ENCODE data around the gene ASB10. TPM values are rescaled to one million over a fixed set of nuclear protein-coding genes. Genes with fewer than 3 reads are reported as not detected.

ASB10 gene
- total and polyA plus RNA-seq, 7 experiments from 2014 or later, result not detected

DNA sequence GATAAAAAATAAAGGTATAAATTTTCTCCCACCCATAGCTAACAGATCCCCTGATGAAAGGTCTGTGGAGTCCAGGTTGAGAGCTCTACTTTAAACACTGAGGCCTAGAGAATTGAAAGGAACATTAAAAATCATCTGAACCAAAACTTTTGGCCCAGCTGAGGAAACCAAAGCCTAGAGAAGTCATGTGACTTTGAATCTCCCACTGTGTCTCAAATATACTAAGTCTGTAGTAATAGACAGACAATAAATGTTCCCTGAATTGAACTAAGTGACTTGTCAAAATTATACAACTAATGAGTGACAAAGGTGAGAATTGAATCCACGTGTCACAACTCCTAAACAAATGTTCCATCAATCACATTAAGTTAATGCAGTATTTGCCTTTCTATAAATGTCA, 25.3 kb downstream of the ASB10 start:
- H3K4me1 Mint-ChIP-seq, result peaks cover 0 to 7% (median 3%) of the 10 kb centered on the region in 7 donors
- H3K9me3 Mint-ChIP-seq, result peaks cover 0 to 2% (median 0%) of the 10 kb centered on the region in 11 donors

DNA sequence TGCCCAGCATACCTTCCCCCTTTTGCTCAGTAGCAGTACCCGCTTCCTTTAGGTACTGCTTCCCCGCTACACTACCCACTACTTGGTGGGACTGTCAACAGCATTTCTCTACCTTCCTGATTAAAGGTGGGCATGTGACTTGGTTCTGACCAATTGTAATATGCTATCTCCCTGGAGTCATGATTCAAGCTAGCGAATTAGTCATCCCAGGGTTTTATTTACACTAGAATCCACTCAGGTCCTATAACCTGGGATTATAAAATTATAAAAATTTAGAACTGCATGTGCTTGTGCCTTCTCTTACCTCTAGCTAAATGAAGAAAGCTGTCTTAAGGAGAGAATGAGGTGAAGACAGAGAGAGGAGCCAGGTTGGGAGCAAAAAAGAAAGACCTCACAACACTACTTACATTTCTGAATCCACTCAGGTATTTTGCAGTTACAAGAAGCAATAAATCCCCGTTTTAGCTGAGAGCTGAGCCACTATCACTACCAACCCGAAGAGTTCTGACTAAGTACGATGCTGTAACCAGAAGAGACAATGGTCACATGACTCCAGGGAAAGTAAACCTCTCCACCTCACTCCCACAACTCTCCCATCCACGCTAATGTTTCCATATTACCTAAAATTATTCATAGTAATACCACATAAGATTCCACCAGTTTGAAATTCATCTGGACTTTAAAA, 29.3 kb downstream of the ASB10 start:
- Mint-ChIP-seq H3K36me3 (no peaks in the 10 kb centered on the region), H3K27ac (no peak overlapping the region), H3K4me1 (no peaks in the 10 kb centered on the region), H3K4me3 (no peak overlapping the region), H3K27me3 (peaks cover 13 to 34% (median 33%) of the 10 kb centered on the region in 5 donors), H3K9me3 (peaks cover 0 to 2% (median 0%) of the 10 kb centered on the region in 11 donors)
- CTCF ChIA-PET, result interaction anchor here (0.6 to 1.1 kb wide), 2 partner anchors 10 to 12 kb away, joined by 3 to 5 read pairs; partner anchors contain the start of gene GBX1
- ATAC-seq, result no peak
- Histone ChIP-seq H3K9me3 (ENCODE audit: control insufficient read depth in 2 of 3, low read length in 3 of 3) (no peaks in the 10 kb centered on the region), H3K27me3 (ENCODE audit: control insufficient read depth in 2 of 2, insufficient read depth in 2 of 2, low read length in 2 of 2) (no peaks in the 10 kb centered on the region), H3K27ac (ENCODE audit: low read depth, low read length) (no peak overlapping the region), H3K4me3 (ENCODE audit: low read length) (no peak overlapping the region), H3K36me3 (ENCODE audit: control insufficient read depth in 2 of 3, insufficient read depth in 3 of 3, low read length in 3 of 3) (no peaks in the 10 kb centered on the region), H3K4me1 (ENCODE audit: control insufficient read depth in 2 of 2, insufficient read depth in 2 of 2, low read length in 2 of 2) (no peaks in the 10 kb centered on the region)
- POLR2A ChIA-PET, result no interaction called here
- DNase-seq, result no peak
- intact Hi-C loops (cut with micrococcal nuclease), result no loop called here

More for the DNA sequence above, 25.3 kb downstream of the ASB10 start:
- DNase-seq, result no peak
- H3K27ac ChIP-seq (ENCODE audit: low read depth, low read length), result no peak overlapping the region
- peaks cover 10 to 23% (median 19%) of the 10 kb centered on the region in 5 donors for H3K27me3 Mint-ChIP-seq
- no peak overlapping the region for H3K27ac Mint-ChIP-seq
- POLR2A ChIA-PET, result interaction anchor here (0.7 kb wide), 1 partner anchor 429 kb away, joined by 3 read pairs; no protein-coding TSS in a partner anchor
- no peaks in the 10 kb centered on the region for H3K36me3 ChIP-seq (ENCODE audit: control insufficient read depth in 2 of 3, insufficient read depth in 3 of 3, low read length in 3 of 3)
- no peaks in the 10 kb centered on the region for H3K9me3 ChIP-seq (ENCODE audit: control insufficient read depth in 2 of 3, low read length in 3 of 3)
- H3K27me3 ChIP-seq (ENCODE audit: control insufficient read depth in 2 of 2, insufficient read depth in 2 of 2, low read length in 2 of 2), result peaks cover 8 to 9% of the 10 kb centered on the region in 2 donors
- no peaks in the 10 kb centered on the region for H3K36me3 Mint-ChIP-seq
- H3K4me3 Mint-ChIP-seq, result no peak overlapping the region
- CTCF ChIA-PET, result no interaction called here
- intact Hi-C loops (cut with micrococcal nuclease), result no loop called here
- ATAC-seq, result no peak
- no peaks in the 10 kb centered on the region for H3K4me1 ChIP-seq (ENCODE audit: control insufficient read depth in 2 of 2, insufficient read depth in 2 of 2, low read length in 2 of 2)
- no peak overlapping the region for H3K4me3 ChIP-seq (ENCODE audit: low read length)

DNA sequence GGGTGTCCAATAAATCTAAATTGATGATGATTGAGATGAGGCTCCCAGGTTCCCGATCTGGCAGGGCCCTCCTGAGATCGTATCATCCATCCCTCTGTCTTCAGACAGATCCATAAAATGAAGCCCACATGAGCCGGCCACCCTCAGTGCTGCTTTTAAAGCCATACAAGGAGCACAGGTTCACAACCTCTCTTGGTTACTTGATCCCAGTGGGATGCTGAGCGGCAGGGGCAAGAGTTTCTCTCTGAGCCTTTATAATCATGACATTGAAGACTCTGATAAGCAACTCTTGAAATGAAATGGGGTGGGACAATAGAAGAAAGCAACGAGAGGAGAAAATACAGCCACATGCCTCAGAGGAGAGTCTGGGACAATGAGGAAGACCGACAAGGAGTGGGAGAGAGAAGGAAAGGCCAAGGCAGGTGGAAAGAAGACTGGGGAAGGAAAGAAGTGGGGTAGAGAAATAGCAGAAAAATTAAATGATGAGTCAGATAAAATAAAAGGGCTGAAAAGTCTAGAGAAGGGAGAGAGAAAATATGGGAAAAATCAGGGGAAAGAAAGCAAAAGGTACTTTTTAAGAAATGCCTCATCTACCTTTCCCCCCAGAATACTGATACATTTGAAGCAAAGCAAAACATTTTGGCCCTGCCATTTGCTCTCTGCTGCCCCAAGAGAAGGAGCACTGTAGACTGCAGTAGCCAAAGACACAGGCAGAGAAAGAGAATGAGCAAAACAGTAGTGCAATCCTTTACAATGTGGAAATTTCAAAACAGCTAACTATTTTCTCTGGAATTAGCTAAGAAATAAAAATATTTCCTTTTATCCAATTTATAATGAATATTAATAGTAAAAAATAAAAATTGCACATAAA, 34.2 kb downstream of the ASB10 start:
- ChIA-PET CTCF (interaction anchor here (0.7 kb wide), 1 partner anchor 28 kb away, joined by 3 read pairs; no protein-coding TSS in a partner anchor), POLR2A (interaction anchor here (0.6 kb wide), 1 partner anchor 25 kb away, joined by 3 read pairs; no protein-coding TSS in a partner anchor)
- H3K36me3 Mint-ChIP-seq, result no peaks in the 10 kb centered on the region
- Histone ChIP-seq H3K27ac (ENCODE audit: low read depth, low read length) (no peak overlapping the region), H3K4me1 (ENCODE audit: control insufficient read depth in 2 of 2, insufficient read depth in 2 of 2, low read length in 2 of 2) (no peaks in the 10 kb centered on the region), H3K9me3 (ENCODE audit: control insufficient read depth in 2 of 3, low read length in 3 of 3) (no peaks in the 10 kb centered on the region), H3K36me3 (ENCODE audit: control insufficient read depth in 2 of 3, insufficient read depth in 3 of 3, low read length in 3 of 3) (no peaks in the 10 kb centered on the region), H3K4me3 (ENCODE audit: low read length) (no peak overlapping the region), H3K27me3 (ENCODE audit: control insufficient read depth in 2 of 2, insufficient read depth in 2 of 2, low read length in 2 of 2) (no peaks in the 10 kb centered on the region)
- no peak for DNase-seq
- H3K4me3 Mint-ChIP-seq, result no peak overlapping the region
- H3K9me3 Mint-ChIP-seq, result peaks cover 0 to 2% (median 0%) of the 10 kb centered on the region in 11 donors
- H3K27me3 Mint-ChIP-seq, result peaks cover 24 to 39% (median 25%) of the 10 kb centered on the region in 5 donors
- no peak for ATAC-seq
- no peak overlapping the region for H3K27ac Mint-ChIP-seq
- intact Hi-C loops (cut with micrococcal nuclease), result no loop called here
- no peaks in the 10 kb centered on the region for H3K4me1 Mint-ChIP-seq

DNA sequence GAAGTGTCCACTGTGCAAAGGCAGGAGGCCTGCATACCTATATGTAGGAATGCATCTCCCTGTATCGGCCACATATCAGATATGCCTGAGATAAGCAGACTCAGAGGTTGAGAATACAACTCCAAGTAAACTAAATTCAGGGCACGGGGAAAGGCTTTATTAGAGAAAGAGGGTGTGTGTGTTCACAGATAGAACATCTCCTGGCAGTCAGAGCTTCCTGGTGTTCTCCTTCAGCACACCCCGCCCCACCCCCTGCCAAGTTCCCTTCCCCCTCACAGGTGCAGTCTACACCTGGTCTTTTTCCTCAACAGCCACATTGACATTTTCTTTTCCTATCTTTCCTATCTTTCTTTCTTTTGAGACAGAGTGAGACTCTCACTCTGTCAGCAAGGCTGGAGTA, 36.7 kb downstream of the ASB10 start:
- H3K9me3 Mint-ChIP-seq, result no peaks in the 10 kb centered on the region
- no peaks in the 10 kb centered on the region for H3K36me3 Mint-ChIP-seq
- H3K4me3 Mint-ChIP-seq, result no peak overlapping the region
- no peaks in the 10 kb centered on the region for H3K36me3 ChIP-seq (ENCODE audit: control insufficient read depth in 2 of 3, insufficient read depth in 3 of 3, low read length in 3 of 3)
- H3K4me1 Mint-ChIP-seq, result no peaks in the 10 kb centered on the region
- DNase-seq (no peak), ATAC-seq (no peak)
- H3K27ac ChIP-seq (ENCODE audit: low read depth, low read length), result no peak overlapping the region
- H3K27me3 Mint-ChIP-seq, result peaks cover 11 to 30% (median 15%) of the 10 kb centered on the region in 5 donors
- no peaks in the 10 kb centered on the region for H3K27me3 ChIP-seq (ENCODE audit: control insufficient read depth in 2 of 2, insufficient read depth in 2 of 2, low read length in 2 of 2)
- H3K27ac Mint-ChIP-seq, result no peak overlapping the region
- H3K4me3 ChIP-seq (ENCODE audit: low read length), result no peak overlapping the region
- H3K4me1 ChIP-seq (ENCODE audit: control insufficient read depth in 2 of 2, insufficient read depth in 2 of 2, low read length in 2 of 2), result no peaks in the 10 kb centered on the region
- no peaks in the 10 kb centered on the region for H3K9me3 ChIP-seq (ENCODE audit: control insufficient read depth in 2 of 3, low read length in 3 of 3)
- ChIA-PET POLR2A (no interaction called here), CTCF (interaction anchor here (1.2 to 1.4 kb wide), 2 partner anchors 14 to 19 kb away, joined by 3 read pairs; no protein-coding TSS in a partner anchor)
- intact Hi-C loops (cut with micrococcal nuclease), result no loop called here

DNA sequence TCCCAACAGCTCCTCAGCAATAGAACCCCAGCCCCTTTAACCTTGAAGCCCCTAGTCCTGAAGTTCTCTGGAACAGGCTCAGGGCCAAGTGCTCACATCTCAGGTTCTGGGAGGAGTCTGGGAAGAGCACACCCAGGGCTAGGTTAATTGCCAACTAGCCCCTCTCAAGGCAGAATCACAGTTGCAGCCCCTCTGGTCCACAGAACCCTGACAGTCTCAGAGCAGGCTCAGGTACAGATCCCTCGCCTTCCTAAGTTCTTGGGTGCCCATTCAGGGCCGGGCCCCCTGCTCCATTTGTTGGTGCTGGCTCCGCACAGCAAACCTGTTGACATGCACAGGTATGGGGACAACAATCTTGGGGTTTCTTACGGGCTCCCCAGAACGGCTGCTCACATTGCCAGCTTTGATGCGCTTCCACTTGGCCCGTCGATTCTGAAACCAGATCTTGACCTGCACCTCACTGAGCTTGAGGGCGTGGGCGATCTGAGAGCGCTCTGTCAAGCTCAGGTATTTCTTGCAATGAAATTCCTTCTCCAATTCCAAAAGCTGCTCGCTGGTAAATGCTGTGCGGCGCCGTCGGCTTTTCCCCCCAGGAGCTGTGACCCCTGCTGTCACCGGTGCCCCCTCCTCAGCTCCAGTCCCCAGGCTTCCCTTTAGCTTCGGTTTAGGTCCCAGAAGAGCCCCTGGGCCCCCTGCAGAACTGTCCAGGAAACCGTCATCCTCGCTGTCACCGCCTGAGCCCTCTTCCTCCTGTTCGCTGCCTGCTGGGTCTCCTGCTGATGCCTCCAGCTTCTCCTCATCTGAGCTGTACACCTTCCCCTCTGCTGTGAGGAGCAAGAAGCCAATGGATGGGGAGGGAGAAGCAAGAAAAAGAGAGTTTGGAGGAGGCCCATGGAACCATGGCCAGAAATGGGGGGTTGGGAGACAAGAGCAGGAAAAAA, 38.5 kb downstream of the ASB10 start:
- POLR2A ChIA-PET, result no interaction called here
- DNase-seq, result no peak

DNA sequence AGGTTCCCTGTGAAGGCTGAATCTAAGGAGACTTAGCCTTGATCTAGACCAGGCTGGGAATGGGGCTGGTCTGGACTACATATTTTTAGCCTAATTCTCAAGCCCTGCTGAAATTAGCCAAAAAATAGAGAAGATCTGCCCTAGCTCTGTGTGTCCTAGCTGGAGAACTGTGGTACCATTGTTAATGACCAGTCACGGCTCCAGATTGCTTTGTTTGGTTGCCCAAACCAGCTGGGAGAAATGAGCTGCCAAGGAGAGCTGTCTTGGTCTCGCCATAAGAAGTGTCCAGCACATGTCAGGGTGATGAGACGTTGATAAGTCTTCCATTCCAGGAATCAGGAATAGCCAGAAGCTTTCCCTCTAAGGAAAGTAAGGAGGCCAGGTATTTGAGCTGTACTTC, 40.3 kb downstream of the ASB10 start:
- H3K4me3 Mint-ChIP-seq, result no peak overlapping the region
- no peak for DNase-seq

More for the DNA sequence above, 38.5 kb downstream of the ASB10 start:
- peaks cover 0 to 3% (median 0%) of the 10 kb centered on the region in 5 donors for H3K36me3 Mint-ChIP-seq
- no peaks in the 10 kb centered on the region for H3K9me3 ChIP-seq (ENCODE audit: control insufficient read depth in 2 of 3, low read length in 3 of 3)
- no peak overlapping the region for H3K4me3 ChIP-seq (ENCODE audit: low read length)
- no peaks in the 10 kb centered on the region for H3K4me1 Mint-ChIP-seq
- H3K4me1 ChIP-seq (ENCODE audit: control insufficient read depth in 2 of 2, insufficient read depth in 2 of 2, low read length in 2 of 2), result no peaks in the 10 kb centered on the region
- no peaks in the 10 kb centered on the region for H3K9me3 Mint-ChIP-seq
- CTCF ChIA-PET, result no interaction called here
- intact Hi-C loops (cut with micrococcal nuclease), result no loop called here
- H3K27ac ChIP-seq (ENCODE audit: low read depth, low read length), result no peak overlapping the region
- H3K4me3 Mint-ChIP-seq, result no peak overlapping the region
- H3K27me3 ChIP-seq (ENCODE audit: control insufficient read depth in 2 of 2, insufficient read depth in 2 of 2, low read length in 2 of 2), result no peaks in the 10 kb centered on the region
- H3K36me3 ChIP-seq (ENCODE audit: control insufficient read depth in 2 of 3, insufficient read depth in 3 of 3, low read length in 3 of 3), result peaks cover 0 to 9% (median 0%) of the 10 kb centered on the region in 3 experiments
- H3K27ac Mint-ChIP-seq, result no peak overlapping the region
- ATAC-seq, result no peak
- peaks cover 0 to 19% (median 11%) of the 10 kb centered on the region in 5 donors for H3K27me3 Mint-ChIP-seq

More for the DNA sequence above, 40.3 kb downstream of the ASB10 start:
- CTCF ChIA-PET, result no interaction called here
- Histone ChIP-seq H3K9me3 (ENCODE audit: control insufficient read depth in 2 of 3, low read length in 3 of 3) (no peaks in the 10 kb centered on the region), H3K4me3 (ENCODE audit: low read length) (no peak overlapping the region), H3K4me1 (ENCODE audit: control insufficient read depth in 2 of 2, insufficient read depth in 2 of 2, low read length in 2 of 2) (no peaks in the 10 kb centered on the region), H3K36me3 (ENCODE audit: control insufficient read depth in 2 of 3, insufficient read depth in 3 of 3, low read length in 3 of 3) (peaks cover 0 to 10% (median 0%) of the 10 kb centered on the region in 3 experiments), H3K27ac (ENCODE audit: low read depth, low read length) (no peak overlapping the region), H3K27me3 (ENCODE audit: control insufficient read depth in 2 of 2, insufficient read depth in 2 of 2, low read length in 2 of 2) (no peaks in the 10 kb centered on the region)
- POLR2A ChIA-PET, result no interaction called here
- no peak for ATAC-seq
- H3K27me3 Mint-ChIP-seq, result peaks cover 0 to 19% (median 11%) of the 10 kb centered on the region in 5 donors
- H3K4me1 Mint-ChIP-seq, result no peaks in the 10 kb centered on the region
- H3K36me3 Mint-ChIP-seq, result peaks cover 0 to 9% (median 3%) of the 10 kb centered on the region in 5 donors
- H3K9me3 Mint-ChIP-seq, result no peaks in the 10 kb centered on the region
- no peak overlapping the region for H3K27ac Mint-ChIP-seq
- intact Hi-C loops (cut with micrococcal nuclease), result no loop called here

Measured in naive thymus-derived CD4-positive, alpha-beta T cell (primary cell).